Renal cortex interstitium (tissue), 11 donors: ENCODE measurements around the gene TESPA1. TPM values are rescaled to one million over a fixed set of nuclear protein-coding genes. Genes with fewer than 3 reads are reported as not detected.

Source experiments
- DNase-seq, 11 donors: peaks; one replicate each; pipeline ENCODE4 v3.0.0-alpha.2; 2013; ENCODE audit warnings: low read depth in 9 of 11, low spot score in 4 of 11; ENCODE audit errors: extremely low read depth in 1 of 11
- polyA plus RNA-seq, 3 donors: library from polyadenylated mRNA; unstranded; fragments of 120-200 nt; gene quantifications; one replicate each; pipeline ENCODE4 v1.2.1, GENCODE V29; 2013; ENCODE audit not compliant: insufficient read length in 3 of 3

Gene TESPA1
- polyA plus RNA-seq, 3 donors = 0.32 to 0.67 (median 0.50) TPM

DNA sequence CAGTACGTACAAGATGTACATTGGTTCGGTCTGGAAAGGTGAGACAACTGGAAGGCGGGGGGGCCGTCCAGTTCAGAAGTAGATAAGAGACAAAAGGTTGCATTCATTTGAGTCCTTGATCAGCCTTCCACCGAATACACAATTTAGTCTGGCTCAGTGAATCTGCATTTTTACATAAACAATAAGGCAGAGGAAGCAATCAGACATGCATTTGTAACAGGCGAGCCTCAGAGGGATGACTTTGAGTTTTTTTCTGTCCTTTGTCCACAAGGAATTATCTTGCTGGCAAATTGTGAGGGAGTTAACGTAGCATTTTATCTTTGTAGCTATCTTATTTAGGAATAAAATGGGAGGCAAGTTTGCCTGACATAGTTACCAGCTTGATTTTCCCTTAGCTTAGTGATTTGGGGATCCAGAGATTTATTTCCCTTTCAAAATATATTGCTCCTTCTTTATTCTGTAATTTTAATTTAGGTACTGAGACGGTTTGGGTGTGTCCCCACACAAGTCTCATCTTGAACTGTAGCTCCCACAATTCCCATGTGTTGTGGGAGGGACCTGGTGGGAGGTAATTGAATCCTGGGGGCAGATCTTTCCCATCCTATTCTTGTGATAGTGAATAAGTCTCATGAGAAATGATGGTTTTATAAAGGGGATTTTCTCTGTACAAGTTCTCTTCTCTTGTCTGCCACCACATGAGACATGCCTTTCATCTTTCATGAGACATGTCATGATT, 59.4 kb downstream of the TESPA1 start:
- no peak for DNase-seq

DNA sequence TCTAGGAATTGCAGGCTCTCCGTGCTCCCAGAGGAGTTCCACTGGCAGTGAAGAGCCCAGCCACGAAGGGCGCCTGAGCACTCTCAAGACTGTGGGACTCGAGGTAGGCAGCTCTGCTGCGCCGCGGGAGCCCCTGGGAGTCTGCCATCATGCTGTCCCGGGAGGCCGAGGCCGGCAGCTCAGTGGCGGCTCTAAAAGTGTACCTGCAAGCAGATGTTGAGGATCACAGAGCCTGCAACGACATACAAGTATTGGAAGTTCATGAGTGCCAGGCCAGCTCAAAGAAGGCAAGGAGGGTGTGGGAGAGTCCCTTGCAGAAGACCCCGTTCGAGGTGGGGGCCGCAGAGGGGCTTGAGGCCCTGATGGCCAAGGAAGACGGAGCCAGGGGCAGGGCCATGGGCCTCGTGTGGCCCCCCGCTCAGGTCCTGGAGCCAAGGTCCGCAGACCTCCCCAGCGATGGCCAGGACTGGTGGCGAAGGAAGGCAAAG, 67.5 kb downstream of the TESPA1 start:
- DNase-seq = no peak

Other genes with a start within 250 kb of the TESPA1 start
- not detected for gene MUCL1, start 130.2 kb downstream of the TESPA1 start, polyA plus RNA-seq
- gene NEUROD4, start 35.2 kb upstream of the TESPA1 start, polyA plus RNA-seq = not detected
- gene OR9K2, start 141.6 kb upstream of the TESPA1 start, polyA plus RNA-seq = not detected
- gene OR10A7, start 236.3 kb upstream of the TESPA1 start, polyA plus RNA-seq = not detected